Ureter (tissue), 1 donor: ENCODE results near the gene GSTM3. TPM values are rescaled to one million over a fixed set of nuclear protein-coding genes. Genes with fewer than 3 reads are reported as not detected.

Experiments
- DNase-seq: peaks from one replicate; pipeline ENCODE4 v3.0.0-alpha.2; 2020; ENCODE audit warnings: low spot score
- total RNA-seq: library from RNA; stranded (reverse); gene quantifications from one replicate; pipeline ENCODE4 v1.2.4, GENCODE V29; 2023
- donor health status: DM: yes; HTN: yes; CAD: no.

Gene GSTM3
- 55.6 TPM for total RNA-seq

GRCh38 chr1:109740615-109741373 lies at the start of gene GSTM3:
TSS of gene GSTM3 (minus strand) at chr1:109741038. CDS start at chr1:109740287, 751 bp downstream.
- no peak for DNase-seq

DNA sequence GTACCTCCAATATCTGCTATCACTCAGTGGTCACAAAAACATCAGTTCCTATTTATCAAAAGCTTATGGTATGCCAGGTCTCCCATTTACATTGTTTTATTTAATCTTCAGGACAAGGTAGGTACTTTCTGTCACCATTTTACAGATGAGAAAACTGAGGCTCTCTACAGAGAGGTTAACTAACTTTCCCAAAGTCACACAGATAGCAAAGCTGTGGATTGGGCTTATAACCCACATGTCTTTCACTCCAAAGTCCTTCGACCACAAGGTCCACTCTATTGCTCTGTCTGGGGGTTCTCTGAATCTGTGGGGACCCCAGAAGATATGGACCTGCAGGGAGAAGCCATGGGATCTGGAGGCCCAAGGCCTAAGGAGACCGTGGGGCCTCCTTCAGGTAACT lies 49.5 kb upstream of the GSTM3 start:
- DNase-seq = no peak

DNA sequence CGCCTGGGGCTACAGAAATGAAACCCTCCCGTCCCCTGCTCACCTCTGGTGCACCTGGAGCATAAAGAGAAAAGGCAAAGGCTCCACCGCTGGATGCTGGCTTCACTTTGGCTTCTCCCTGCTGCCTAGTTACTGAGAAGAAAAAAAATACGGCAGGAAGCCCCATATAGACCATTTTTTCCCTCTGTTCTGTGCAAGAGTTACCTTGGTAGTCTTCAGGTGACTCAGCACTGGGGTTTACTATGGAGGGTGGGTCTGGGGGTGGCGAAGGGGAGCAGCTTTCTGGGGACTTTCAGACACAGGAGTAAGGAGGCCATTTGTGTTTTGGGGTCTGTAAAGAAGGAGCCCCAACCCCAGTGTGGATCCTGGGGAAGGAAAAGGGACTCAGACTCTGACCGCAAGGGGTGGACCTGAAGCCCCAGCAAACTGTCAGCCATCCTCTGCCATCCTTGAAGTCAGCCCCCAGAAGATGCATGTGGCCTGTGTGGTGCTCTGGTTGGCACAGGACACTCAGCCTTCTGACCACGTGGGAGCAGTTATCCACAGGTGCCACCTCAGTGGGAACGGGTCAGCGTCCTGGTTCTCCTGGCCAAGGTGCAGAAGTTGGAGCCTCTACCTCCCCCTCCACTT lies 48.8 kb upstream of the GSTM3 start:
- DNase-seq = peak; percentile 32

DNA sequence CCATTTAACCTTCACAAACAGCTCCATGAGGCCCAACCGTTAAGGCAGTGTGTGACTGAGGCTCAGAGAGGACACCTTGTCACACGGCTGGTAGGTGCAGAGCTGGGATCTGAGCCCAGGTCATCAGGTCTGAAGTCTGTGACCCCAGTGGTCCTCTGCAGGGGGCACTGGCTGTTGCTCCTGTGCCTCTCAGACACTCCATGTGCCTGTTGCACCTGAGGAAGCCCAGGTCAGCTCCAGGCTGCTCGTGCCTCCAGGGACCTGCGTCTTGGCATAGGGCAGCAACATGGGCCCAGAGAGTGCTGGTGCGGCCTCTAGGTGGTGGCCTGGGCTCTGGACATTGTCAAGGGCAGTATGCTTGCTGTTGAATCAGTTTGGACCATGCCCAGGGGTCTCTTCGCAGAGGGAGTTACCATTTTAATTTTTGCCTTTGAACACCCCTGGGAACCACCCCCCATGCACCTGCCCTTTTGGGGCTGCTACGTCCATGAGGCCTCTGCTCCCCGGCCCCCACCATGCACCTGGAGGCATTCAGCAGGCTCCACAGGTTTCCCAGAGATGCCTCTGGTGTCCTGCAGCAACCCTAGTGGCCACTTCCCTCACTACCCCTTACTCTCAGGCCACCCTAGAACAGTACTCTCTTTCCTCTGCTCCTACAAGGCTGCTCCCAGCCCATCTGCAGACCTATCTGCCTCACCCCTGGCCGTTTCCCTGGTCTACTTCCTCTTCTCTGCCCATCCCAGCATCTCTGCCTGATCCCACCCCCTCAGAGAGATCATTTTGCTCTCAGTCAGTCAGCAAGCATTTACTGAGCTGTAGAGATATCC lies 48.1 kb upstream of the GSTM3 start:
- DNase-seq = peak; percentile 37

DNA sequence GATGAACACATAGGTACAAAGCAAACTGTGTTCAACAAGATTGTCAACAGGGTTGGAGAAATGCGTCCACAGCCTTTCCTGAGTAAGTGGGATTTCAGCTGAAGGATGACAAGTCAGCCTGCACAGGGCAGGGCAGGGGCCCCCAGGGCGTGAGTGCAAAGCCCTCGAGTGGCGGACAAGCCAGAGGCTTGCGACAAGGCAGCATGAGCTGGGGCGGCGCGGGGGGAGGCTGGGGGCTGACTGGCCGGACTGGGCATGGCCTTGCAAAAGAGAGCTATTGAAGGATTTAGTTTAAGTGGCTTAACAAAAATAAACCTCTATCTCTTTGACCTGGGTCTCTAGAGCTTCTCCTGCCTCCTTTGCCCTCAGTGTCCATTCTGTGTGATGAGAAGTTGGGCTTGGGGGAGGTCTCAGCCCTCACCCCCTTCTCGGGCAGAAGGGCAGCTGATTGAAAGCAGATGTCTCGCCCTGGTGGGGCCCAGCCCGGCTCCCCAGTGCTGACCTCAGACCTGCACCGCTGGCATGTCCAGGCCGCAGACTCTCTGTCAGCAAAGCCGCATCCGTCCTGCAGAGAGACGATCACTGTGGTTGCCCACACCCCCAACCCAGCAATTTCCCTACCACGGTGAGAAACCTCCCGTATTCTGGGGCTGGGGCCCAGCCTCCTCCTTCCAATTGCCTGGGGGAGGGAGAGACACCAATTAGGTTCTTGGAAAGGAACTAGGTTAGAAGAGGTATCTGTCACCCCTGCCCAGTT lies 47.2 kb upstream of the GSTM3 start:
- DNase-seq = peak; percentile 44

GRCh38 chr1:109787211-109787844 lies 46.5 kb upstream of the GSTM3 start:
- no peak for DNase-seq

DNA sequence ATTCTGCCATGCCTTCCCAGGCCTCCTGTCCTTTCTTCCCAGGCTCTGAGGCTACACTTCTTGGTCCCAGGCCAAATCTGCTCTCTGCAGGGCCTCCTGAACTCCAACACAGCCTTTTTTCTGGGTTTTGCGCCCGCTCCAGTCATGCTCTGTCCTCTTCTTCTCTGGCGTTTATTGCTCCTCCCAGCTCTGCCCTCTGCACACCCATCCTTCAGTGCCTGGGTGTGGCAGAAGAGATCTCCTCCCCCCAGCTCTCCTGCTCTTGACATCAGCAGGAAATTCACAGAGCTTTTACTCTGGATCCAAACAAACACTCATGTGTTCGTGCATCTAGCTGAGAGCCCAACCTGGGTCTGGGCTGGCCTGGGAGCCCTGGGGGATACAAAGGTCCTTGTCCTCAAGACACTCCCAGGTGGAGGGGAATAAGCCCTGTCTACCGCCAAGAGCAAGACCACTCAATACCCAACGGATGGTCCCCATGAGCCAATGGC lies 45.7 kb upstream of the GSTM3 start:
- DNase-seq = no peak

- DNase-seq = no peak
Measured at GRCh38 chr1:109786112-109786480, 45.3 kb upstream of the GSTM3 start.

DNA sequence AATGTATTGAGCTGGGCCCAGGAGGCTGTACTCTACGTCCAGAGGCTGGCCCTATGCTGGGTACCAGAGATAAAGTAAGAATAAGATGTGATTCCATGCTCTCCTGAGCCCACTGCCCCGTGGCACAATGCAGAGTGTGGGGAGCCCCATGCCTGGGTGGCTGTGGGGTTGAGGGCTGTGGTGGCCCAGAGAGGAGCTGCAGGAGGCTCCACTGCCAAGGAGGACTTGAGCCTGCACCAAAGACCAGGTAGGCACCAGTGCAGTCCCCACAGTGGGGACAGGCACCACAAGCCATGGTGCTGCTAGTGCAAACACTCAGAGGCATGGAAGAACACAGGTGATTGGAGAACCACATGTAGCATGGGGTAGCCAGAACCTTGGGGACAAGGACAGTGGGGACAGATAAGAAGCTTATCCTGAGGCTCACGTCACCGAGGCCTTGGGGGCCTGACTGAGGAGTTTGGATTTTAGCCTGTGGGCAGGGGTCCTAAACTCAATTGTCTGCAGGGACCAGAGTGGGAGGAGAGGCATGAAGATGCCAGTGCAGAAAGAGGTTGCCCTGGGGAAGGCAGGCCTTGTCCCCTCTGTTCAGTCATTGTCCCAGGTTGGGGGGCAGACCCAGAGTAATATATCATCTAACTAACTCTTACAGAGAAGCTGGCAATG lies 44.7 kb upstream of the GSTM3 start:
- DNase-seq = no peak

- no peak for DNase-seq
Measured at GRCh38 chr1:109784551-109785252, 43.9 kb upstream of the GSTM3 start.

GRCh38 chr1:109783436-109783835 lies 42.6 kb upstream of the GSTM3 start:
- peak; percentile 67 for DNase-seq

GRCh38 chr1:109782927-109783326 lies 42.1 kb upstream of the GSTM3 start:
- DNase-seq = no peak

- no peak for DNase-seq
Measured at GRCh38 chr1:109782514-109782913, 41.7 kb upstream of the GSTM3 start.

DNA sequence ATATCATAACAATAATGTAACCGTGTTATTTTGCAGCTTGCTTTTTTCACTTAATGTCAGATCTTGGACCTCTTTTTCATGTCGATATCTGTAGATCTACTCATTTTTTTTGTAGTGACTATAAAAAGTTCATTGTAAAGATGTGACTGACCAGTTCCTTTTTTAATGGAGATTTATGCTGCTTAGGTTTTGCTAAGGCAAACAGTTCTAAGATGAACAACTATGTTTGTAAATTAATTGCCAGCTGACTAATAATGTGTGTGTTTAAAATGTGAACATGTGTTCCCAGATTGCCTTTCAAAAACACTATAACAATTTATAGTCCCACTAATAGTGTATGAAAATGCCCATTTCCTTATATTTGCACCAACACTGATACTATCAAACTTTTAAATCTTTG lies 41.0 kb upstream of the GSTM3 start:
- no peak for DNase-seq

- DNase-seq = no peak
Measured at GRCh38 chr1:109780982-109781381, 40.1 kb upstream of the GSTM3 start.

DNA sequence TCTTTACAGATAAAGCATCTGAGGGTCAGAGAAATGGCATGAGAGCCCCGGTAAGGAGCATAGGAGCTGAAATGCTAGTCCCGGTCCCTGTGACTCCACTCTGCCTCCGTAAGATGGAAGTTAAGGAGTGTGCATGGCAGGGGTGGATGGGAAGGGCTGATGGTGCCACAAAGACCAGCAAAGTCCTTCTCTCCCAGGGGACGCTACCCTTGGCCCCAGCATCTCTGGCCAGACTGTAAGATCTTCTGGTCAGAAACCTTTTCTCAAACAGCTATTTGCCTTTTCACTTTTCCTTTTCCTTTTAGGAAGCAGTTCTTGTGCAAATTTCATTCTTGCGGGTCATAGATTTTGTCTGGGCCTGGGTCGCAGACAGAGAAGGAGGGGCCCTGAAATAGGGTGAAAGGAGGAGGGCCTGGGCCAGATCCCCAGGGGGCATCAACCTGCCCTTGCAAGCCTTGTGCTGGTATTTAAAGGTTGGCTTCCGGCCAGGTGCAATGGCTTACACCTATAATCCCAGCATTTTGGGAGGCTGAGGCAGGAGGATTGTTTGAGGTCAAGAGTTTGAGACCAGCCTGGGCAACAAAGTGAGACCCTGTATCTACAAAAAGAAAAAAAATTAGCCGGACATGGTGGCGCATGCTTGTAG lies 37.3 kb upstream of the GSTM3 start:
- no peak for DNase-seq

DNA sequence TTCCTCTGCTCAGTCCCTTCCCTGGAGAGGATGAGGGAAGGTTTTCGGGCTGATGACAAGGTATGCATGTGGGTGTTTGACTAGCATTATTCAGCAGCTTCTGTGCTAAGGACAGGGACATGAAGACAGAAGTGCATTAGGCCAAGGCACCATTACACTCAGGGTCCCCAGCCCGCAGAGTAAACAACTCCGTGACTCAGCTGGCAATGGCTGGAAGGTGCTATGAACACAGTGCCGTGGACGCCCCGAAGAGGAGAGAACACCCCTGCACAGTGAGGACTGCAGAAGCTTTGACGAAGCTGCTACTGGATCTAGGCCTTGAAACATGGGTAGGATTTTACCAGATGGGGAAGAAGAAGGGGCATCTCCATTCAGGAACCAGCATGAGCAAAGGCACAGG lies 36.6 kb upstream of the GSTM3 start:
- DNase-seq = no peak

DNA sequence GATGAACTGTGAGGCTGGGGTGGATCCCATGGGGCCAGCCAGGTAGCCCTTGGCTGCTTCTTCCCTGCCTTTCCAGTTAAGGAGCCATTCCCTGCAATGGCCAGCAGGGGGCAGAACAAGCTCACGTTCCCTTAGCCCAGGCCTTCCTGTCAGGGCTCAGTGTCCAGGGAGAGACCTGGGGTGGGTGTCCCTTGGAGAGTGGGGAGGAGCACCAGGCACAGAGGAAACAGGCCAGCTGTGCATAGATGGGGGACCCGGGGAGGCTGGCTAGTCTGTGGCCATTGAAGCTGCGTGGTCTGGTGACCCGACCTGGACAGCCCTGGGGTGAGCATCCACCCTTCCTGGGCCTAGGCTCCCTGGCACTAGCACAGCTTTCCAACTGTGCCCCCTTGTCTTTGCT lies 36.1 kb upstream of the GSTM3 start:
- peak; percentile 84 for DNase-seq

DNA sequence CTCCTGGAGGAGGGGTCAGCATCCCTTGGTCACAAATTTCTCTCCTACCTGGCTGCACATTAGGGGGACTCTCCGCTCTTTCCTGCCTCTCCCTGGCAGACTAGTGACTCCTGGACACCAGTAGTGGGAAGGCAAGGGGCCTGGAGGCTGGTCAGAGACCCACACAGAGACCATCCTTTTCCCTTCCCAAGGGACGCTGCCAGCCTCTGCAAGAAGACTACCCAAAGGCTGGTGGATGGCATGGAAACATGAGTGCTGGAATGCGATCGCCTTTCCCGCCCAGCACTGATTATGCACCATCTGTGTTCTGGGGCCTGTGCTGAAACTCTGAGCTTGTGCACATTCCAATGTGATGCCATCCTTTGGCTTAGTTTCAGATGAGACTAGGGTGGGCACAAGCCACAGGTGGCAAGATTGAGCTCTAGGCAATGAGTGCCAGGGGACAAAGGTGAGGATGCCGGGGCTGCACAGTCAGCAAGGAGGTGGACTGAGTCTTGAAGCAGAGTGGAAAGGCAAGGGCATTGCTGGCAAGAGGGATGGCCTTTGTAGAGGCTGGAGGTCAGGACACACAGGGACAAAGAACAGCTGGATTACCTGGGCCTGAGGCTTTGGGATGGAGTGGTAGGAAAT lies 35.5 kb upstream of the GSTM3 start:
- no peak for DNase-seq
